ENCODE results near the gene KIAA1217.

KIAA1217 gene

DNA sequence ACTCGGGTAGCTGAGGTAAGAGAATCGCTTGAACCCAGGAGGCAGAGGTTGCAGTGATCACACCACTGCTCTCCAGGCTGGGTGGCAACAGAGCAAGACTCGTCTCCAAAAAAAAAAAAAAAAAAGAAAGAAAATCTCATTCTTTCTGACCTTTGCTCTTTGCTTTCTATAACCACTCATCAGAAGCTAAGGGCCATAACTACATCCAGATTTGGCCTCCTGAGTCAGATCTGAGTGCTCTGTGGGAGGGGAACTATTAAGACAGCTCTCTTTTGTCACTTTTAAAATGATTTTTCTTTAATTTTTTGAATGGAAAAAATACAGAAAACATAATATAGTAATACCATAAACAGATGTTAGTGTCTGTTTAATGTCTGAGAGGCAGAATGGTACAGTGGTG, 210.1 kb downstream of the KIAA1217 start:
- no peaks in the 10 kb centered on the region for H3K36me3 ChIP-seq
- DNase-seq: no peak
- H3K4me1 ChIP-seq: peaks cover 0 to 5% (median 0%) of the 10 kb centered on the region in 4 donors
- no peaks in the 10 kb centered on the region for H3K27me3 ChIP-seq
- H3K9me3 ChIP-seq: no peaks in the 10 kb centered on the region
- H3K27ac ChIP-seq: no peak overlapping the region
- no peak overlapping the region for H3K4me3 ChIP-seq
- intact Hi-C loops (cut with DNase I; ENCODE audit: low total_unique reads): no loop called here
- TF ChIP-seq, protein P1, sequence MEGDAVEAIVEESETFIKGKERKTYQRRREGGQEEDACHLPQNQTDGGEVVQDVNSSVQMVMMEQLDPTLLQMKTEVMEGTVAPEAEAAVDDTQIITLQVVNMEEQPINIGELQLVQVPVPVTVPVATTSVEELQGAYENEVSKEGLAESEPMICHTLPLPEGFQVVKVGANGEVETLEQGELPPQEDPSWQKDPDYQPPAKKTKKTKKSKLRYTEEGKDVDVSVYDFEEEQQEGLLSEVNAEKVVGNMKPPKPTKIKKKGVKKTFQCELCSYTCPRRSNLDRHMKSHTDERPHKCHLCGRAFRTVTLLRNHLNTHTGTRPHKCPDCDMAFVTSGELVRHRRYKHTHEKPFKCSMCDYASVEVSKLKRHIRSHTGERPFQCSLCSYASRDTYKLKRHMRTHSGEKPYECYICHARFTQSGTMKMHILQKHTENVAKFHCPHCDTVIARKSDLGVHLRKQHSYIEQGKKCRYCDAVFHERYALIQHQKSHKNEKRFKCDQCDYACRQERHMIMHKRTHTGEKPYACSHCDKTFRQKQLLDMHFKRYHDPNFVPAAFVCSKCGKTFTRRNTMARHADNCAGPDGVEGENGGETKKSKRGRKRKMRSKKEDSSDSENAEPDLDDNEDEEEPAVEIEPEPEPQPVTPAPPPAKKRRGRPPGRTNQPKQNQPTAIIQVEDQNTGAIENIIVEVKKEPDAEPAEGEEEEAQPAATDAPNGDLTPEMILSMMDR (IDR thresholded peaks at IDR 0.05): no peak

DNA sequence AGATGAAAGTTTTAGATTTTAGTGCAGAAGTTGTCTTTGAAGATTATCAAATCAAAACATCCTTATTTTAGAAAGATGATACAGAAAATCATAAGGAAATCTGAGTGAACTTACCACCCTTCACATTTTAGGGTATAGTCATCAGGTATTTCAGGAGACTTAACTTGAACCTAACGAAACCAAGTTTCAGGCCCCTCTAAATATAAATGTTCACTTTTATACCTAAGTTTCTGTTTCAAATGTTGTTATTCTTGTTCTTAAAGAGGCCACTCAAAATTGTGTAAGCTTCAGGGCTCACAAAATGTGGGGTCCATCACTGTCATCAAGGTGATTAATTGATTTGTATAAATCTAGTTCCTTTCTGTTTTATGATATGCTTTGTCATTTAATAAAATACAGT, 216.2 kb downstream of the KIAA1217 start:
- H3K9me3 ChIP-seq: no peaks in the 10 kb centered on the region
- H3K4me1 ChIP-seq: peaks cover 0 to 4% (median 0%) of the 10 kb centered on the region in 4 donors
- intact Hi-C loops (cut with DNase I; ENCODE audit: low total_unique reads): no loop called here
- TF ChIP-seq, protein P1 (IDR thresholded peaks at IDR 0.05): no peak
- no peak for DNase-seq
- H3K4me3 ChIP-seq: no peak overlapping the region
- no peak overlapping the region for H3K27ac ChIP-seq
- H3K27me3 ChIP-seq: no peaks in the 10 kb centered on the region
- no peaks in the 10 kb centered on the region for H3K36me3 ChIP-seq

GRCh38 chr10:24427678-24428409, 218.9 kb downstream of the KIAA1217 start:
- Histone ChIP-seq H3K4me1 (peaks cover 0 to 4% (median 0%) of the 10 kb centered on the region in 4 donors), H3K27me3 (no peaks in the 10 kb centered on the region), H3K27ac (no peak overlapping the region), H3K4me3 (no peak overlapping the region), H3K9me3 (no peaks in the 10 kb centered on the region), H3K36me3 (no peaks in the 10 kb centered on the region)
- TF ChIP-seq, protein P1 (IDR thresholded peaks at IDR 0.05): no peak
- intact Hi-C loops (cut with DNase I; ENCODE audit: low total_unique reads): no loop called here
- no peak for DNase-seq

DNA sequence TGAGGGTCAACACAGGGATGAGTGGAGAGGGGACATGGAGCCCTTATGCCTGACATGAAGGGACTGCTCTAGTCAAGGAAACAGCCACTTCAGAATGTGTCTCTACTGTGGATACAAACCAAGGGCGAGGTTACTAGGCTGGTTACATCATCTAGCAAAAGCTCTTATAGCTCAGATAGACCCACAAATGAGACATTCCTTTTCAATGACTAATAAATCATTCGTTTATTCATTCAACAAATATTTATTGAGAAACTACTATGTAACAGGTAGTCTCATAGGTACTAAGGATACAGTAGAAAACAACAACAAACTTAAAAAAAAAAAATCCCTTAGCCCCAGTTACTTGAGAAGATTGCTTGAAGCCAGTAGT, 219.5 kb downstream of the KIAA1217 start:
- DNase-seq: no peak
- no peak overlapping the region for H3K27ac ChIP-seq
- H3K4me3 ChIP-seq: no peak overlapping the region
- H3K4me1 ChIP-seq: peaks cover 0 to 4% (median 0%) of the 10 kb centered on the region in 4 donors
- no peaks in the 10 kb centered on the region for H3K9me3 ChIP-seq
- TF ChIP-seq, protein P1 (IDR thresholded peaks at IDR 0.05): no peak
- H3K27me3 ChIP-seq: no peaks in the 10 kb centered on the region
- intact Hi-C loops (cut with DNase I; ENCODE audit: low total_unique reads): no loop called here
- no peaks in the 10 kb centered on the region for H3K36me3 ChIP-seq

DNA sequence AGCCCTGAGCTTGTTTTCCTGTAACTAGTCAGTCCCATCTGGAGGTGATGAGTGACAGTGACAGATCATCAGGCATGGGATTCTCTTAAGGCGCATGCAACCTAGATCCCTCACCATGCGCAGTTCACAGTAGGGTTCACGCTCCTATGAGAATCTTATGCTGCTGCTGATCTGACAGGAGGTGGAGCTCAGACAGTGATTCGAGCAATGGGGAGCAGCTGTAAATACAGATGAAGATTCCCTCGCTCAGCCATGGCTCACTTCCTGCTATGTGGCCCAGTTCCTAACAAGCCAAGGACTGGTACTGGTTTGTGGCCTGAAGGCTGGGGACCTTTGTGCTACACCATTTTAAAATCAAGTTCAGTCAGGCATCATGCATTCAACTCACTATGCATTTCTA, 221.7 kb downstream of the KIAA1217 start:
- H3K9me3 ChIP-seq: no peaks in the 10 kb centered on the region
- H3K4me3 ChIP-seq: no peak overlapping the region
- TF ChIP-seq, protein P1 (IDR thresholded peaks at IDR 0.05): no peak
- no peak overlapping the region for H3K27ac ChIP-seq
- H3K36me3 ChIP-seq: peaks cover 0 to 8% (median 0%) of the 10 kb centered on the region in 3 donors
- no peaks in the 10 kb centered on the region for H3K27me3 ChIP-seq
- peaks cover 0 to 4% (median 0%) of the 10 kb centered on the region in 4 donors for H3K4me1 ChIP-seq
- intact Hi-C loops (cut with DNase I; ENCODE audit: low total_unique reads): no loop called here
- no peak for DNase-seq

Measured in tibial artery (tissue), 4 donors.